Gastrocnemius medialis (tissue), 4 donors: ENCODE measurements around the gene RBM10. TPM values are rescaled to one million over a fixed set of nuclear protein-coding genes. Genes with fewer than 3 reads are reported as not detected.

Experiments
- ATAC-seq, 2 donors: fragments of 150-250 bp; one replicate each; pipeline ENCODE4 v1.9.1; 2016
- DNase-seq, 2 donors: peaks; one replicate each; pipeline ENCODE4 v3.0.0-alpha.2; 2019
- H3K27ac ChIP-seq, 4 donors: fragments of 200-600 bp; sonication (generic); 1 replicate in 1 of 4; 2 replicates in 3 of 4; pipeline ENCODE4 v1.5.1; 2016 to 2018; ENCODE audit warnings: mild to moderate bottlenecking in 2 of 4, moderate library complexity in 1 of 4
- H3K27me3 ChIP-seq, 3 donors: fragments of 200-600 bp; sonication (generic) in 2 of 3; 1 replicate in 1 of 3; 2 replicates in 2 of 3; pipeline versions ENCODE4 v1.5.1 to v1.6.0; 2016 to 2019; ENCODE audit warnings: mild to moderate bottlenecking in 1 of 3, moderate library complexity in 1 of 3
- H3K36me3 ChIP-seq, 2 donors: fragments of 200-600 bp; sonication (generic) in 1 of 2; one replicate each; pipeline ENCODE4 v1.5.1; 2017 to 2018
- H3K4me1 ChIP-seq, 2 donors: fragments of 200-600 bp; sonication (generic) in 1 of 2; one replicate each; pipeline ENCODE4 v1.5.1; 2016 to 2017; ENCODE audit warnings: mild to moderate bottlenecking in 2 of 2
- H3K4me3 ChIP-seq, 4 donors: fragments of 200-600 bp; sonication (generic) in 3 of 4; 1 replicate in 1 of 4; 2 replicates in 3 of 4; pipeline ENCODE4 v1.5.1; 2016 to 2019; ENCODE audit warnings: mild to moderate bottlenecking in 2 of 4
- H3K9me3 ChIP-seq, 3 donors: fragments of 200-600 bp; sonication (generic) in 2 of 3; 1 replicate in 1 of 3; 2 replicates in 2 of 3; pipeline ENCODE4 v1.5.1; 2016 to 2019
- POLR2A ChIP-seq, 2 donors: fragments of 450-650 bp; IDR thresholded peaks; one replicate each; pipeline ENCODE4 v1.6.1; 2017; ENCODE audit warnings: antibody characterized with exemption in 2 of 2, mild to moderate bottlenecking in 2 of 2, moderate library complexity in 2 of 2
- in situ Hi-C, 4 donors: fragments of 200-750 bp; cut with MboI; loops; one replicate each; pipeline versions ENCODE4 v1.15.0 to v1.8.0; 2017; ENCODE audit warnings: low sequenced_read_pairs in 4 of 4
- intact Hi-C: fragments of 100-400 bp; cut with DNase I; formaldehyde crosslinking; loops from one replicate; pipeline ENCODE4 v1.15.1; 2023; ENCODE audit warnings: low total_unique reads
- total RNA-seq, 4 donors: library from RNA; depleted of rRNA; stranded (reverse); fragments of >200 nt; gene quantifications; one replicate each; pipeline versions ENCODE4 v1.1.0 to v1.2.3, GENCODE V29; 2016
- TF ChIP-seq, protein P1 (sequence below), 5 experiments: fragments of 450-650 bp in 3 of 5; fragments of 200-600 bp in 2 of 5; sonication (generic) in 2 of 5; IDR thresholded peaks in 4 of 5; conservative IDR thresholded peaks in 1 of 5; 1 replicate in 4 of 5; 2 replicates in 1 of 5; pipeline ENCODE4 v1.5.1; 2016 to 2019; ENCODE audit warnings: antibody characterized with exemption in 5 of 5, mild to moderate bottlenecking in 3 of 5, moderate library complexity in 3 of 5

The RBM10 gene
- total RNA-seq, 4 donors from 2014 or later = 18.7 to 49.3 (median 23.5) TPM

DNA sequence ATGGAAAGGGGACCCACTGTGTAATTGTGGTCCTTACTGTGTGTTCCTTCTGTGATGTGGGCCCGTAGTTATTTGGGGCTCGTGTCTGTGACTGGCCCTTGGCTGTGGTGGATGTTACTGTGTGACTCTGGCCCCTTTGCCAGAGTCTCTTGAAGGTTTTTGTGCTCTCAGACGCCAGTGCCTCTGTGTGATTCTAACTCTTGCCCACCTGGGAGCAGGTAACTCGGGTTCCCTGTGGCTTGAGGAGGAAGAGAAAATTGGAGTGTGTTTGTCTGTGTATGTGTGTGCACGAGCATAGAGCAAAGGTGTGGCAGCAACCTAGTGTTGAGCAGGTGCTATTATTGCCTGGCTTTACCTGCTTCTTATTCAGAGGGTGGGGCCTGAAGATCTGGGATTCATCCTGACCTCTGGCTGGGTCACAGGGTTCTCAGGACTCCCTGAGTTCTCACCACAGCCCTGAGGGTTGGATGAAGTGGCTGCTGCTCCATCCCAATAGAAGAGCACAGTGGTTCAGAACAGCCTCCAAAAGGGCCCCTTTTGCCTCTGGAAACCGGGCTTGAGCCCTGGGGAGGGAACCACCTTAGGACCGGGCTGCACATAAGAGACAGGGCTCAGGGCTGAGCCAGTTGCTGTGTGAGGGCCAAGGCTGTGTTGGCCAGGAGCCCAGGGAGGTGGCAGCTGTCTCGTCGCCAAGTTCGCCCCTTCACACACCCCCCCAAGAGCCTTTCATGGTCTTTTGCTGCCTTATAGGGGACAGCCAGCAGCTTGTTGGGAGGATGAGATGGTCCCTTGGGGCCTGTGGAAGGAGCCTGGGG lies 1.3 kb downstream of the RBM10 start:
- in situ Hi-C loops (no loop called here), intact Hi-C loops (loop anchor here (10.0 kb wide), 1 partner anchor 338 kb away; the partner anchor contains the start of gene ZNF41)
- no peak for DNase-seq
- Histone ChIP-seq H3K4me1 (peaks cover 8 to 12% of the 10 kb centered on the region in 2 donors), H3K4me3 (peak overlapping the region; percentile 78 to 96 (median 82)), H3K36me3 (no peaks in the 10 kb centered on the region), H3K27ac (peak overlapping the region; percentile 95 to 99 (median 96)), H3K9me3 (no peaks in the 10 kb centered on the region), H3K27me3 (no peaks in the 10 kb centered on the region)
- no peak for TF ChIP-seq POLR2A (IDR thresholded peaks at IDR 0.05)
- TF ChIP-seq, protein P1, sequence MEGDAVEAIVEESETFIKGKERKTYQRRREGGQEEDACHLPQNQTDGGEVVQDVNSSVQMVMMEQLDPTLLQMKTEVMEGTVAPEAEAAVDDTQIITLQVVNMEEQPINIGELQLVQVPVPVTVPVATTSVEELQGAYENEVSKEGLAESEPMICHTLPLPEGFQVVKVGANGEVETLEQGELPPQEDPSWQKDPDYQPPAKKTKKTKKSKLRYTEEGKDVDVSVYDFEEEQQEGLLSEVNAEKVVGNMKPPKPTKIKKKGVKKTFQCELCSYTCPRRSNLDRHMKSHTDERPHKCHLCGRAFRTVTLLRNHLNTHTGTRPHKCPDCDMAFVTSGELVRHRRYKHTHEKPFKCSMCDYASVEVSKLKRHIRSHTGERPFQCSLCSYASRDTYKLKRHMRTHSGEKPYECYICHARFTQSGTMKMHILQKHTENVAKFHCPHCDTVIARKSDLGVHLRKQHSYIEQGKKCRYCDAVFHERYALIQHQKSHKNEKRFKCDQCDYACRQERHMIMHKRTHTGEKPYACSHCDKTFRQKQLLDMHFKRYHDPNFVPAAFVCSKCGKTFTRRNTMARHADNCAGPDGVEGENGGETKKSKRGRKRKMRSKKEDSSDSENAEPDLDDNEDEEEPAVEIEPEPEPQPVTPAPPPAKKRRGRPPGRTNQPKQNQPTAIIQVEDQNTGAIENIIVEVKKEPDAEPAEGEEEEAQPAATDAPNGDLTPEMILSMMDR (IDR thresholded peaks at IDR 0.05 in 4 of 5, conservative IDR thresholded peaks at IDR 0.05 in 1 of 5) = no peak
- no peak for ATAC-seq

DNA sequence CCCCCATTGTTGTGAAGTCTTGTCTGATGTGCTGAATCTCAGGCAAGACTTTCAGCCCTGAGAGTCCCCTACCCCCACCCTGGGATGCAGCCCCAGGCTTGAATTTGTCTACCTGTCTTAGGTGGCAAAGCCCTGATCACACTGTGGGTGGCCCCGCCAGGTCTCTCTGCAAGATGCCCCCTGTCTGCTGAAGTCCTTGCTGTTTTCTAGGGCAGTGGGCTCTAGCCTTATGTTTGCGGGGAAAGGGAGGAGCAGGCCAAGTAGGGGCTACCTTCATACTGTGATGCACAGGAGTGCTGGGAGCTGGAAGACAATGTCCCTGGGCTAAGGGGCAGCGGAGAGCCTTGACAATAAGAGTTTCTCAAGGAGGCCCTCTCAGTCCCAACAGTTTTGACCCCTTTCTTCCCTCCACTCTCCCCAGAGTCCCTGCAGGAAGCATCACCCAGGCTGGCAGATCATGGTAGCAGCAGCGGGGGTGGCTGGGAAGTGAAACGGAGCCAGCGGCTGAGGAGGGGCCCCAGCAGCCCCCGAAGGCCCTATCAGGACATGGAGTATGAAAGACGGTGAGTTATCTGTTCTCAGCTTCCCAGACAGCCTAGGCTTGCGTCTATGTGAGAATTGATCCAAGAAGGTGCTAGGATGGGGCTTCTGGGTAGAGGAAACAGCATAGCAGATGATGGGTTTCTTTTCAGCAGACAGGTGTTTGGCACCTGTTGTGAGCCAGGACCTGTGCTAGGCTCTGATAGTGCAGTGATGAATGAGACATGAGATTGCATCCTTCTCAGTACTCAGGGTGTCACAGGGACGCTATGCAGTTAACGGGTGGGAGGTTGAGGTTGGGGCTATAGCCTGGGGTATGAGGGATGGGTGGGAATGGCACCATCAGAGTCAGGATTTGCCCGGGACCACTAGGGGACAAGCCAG lies 2.2 kb downstream of the RBM10 start:
- Histone ChIP-seq H3K4me1 (peaks cover 8 to 12% of the 10 kb centered on the region in 2 donors), H3K27me3 (no peaks in the 10 kb centered on the region), H3K27ac (peak overlapping the region; percentile 95 to 99 (median 96)), H3K36me3 (no peaks in the 10 kb centered on the region), H3K9me3 (no peaks in the 10 kb centered on the region), H3K4me3 (peak overlapping the region in 3 of 4 donors; percentile 78 to 96 (median 86))
- in situ Hi-C loops = no loop called here
- no peak for TF ChIP-seq POLR2A (IDR thresholded peaks at IDR 0.05)
- TF ChIP-seq, protein P1 (IDR thresholded peaks at IDR 0.05 in 4 of 5, conservative IDR thresholded peaks at IDR 0.05 in 1 of 5) = no peak
- ATAC-seq = no peak
- intact Hi-C loops = loop anchor here (10.0 kb wide), 1 partner anchor 338 kb away; the partner anchor contains the start of gene ZNF41
- DNase-seq = no peak

DNA sequence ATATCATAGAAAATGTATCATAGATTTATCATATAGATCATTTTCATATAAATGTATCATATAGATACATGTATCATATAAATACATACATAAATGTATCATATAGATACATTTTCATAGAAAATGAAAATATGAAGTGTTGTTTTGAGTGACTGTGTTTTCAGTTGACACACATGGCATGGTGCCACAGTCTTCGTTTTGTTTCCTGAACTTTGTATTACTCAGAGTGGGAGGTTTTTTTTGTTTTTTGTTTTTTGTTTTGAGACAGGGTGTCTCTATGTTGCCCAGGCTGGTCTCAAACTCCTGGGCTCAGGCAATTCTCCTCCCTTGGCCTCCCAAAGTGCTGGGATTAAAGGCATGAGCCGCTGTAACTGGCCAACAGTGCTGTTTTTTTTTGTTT lies 3.9 kb downstream of the RBM10 start:
- Histone ChIP-seq H3K4me1 (peaks cover 5 to 6% of the 10 kb centered on the region in 2 donors), H3K27me3 (no peaks in the 10 kb centered on the region), H3K9me3 (no peaks in the 10 kb centered on the region), H3K36me3 (no peaks in the 10 kb centered on the region), H3K4me3 (no peak overlapping the region), H3K27ac (peak overlapping the region in 1 of 4 donors; percentile 55)
- DNase-seq (no peak), ATAC-seq (no peak)
- intact Hi-C loops (loop anchor here (10.0 kb wide), 1 partner anchor 336 kb away; the partner anchor contains the start of gene ZNF41), in situ Hi-C loops (no loop called here)
- TF ChIP-seq, protein P1 (IDR thresholded peaks at IDR 0.05 in 4 of 5, conservative IDR thresholded peaks at IDR 0.05 in 1 of 5) = no peak
- TF ChIP-seq POLR2A (IDR thresholded peaks at IDR 0.05) = no peak

DNA sequence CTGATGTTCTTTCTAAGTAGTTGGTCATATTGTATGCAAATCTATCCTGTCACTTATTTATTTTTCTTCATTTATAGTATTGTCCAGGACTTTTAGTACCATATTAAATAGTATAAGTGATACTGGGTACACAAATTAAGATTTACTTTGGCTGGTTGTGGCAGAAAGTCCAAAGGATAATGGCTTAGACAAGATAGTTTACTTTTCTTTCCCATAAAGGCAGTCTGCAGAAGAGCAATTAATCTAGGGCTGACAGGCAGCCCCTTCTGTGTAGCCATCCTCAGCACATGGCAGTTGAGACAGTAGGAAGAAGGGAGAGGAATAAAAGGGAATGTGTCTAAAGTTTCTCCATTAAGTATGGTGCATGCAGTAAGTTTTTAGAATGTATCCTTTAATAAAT lies 6.4 kb downstream of the RBM10 start:
- H3K9me3 ChIP-seq = no peaks in the 10 kb centered on the region
- H3K4me1 ChIP-seq = peaks cover 3 to 5% of the 10 kb centered on the region in 2 donors
- TF ChIP-seq POLR2A (IDR thresholded peaks at IDR 0.05) = no peak
- TF ChIP-seq, protein P1 (IDR thresholded peaks at IDR 0.05 in 4 of 5, conservative IDR thresholded peaks at IDR 0.05 in 1 of 5) = no peak
- intact Hi-C loops = no loop called here
- no peaks in the 10 kb centered on the region for H3K27me3 ChIP-seq
- no peaks in the 10 kb centered on the region for H3K36me3 ChIP-seq
- no peak overlapping the region for H3K27ac ChIP-seq
- ATAC-seq (no peak), DNase-seq (no peak)
- no peak overlapping the region for H3K4me3 ChIP-seq
- in situ Hi-C loops = no loop called here
